HG02588 (cell line): ENCODE measurements around the gene KCNMA1.

Experiments used
- ATAC-seq: cut with Tn5 transposase; IDR thresholded peaks from one replicate; pipeline ENCODE4 v1.9.1; 2021; ENCODE audit warnings: mild to moderate bottlenecking, moderate library complexity; ENCODE audit not compliant: unreplicated experiment

The KCNMA1 gene

DNA sequence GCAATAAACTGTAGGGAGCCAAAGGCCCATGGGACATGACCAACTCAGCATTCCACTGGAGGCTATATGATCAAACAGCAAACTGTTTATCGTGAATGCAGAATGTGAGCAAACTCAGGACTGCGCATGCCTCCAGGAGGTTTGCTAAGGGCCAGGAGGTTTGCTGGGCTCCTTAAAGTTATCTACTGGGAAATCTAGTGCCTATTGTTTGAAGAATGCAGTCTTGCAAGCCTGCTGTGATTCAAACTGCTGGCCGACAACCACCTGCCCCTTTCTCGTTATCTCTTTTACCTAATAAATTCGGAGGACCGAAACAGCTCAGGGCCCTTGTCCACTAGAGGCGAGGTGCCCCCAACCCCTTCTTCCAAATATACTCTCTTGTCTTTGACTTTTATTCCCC is 404.1 kb downstream of the KCNMA1 start:
- no peak for ATAC-seq

DNA sequence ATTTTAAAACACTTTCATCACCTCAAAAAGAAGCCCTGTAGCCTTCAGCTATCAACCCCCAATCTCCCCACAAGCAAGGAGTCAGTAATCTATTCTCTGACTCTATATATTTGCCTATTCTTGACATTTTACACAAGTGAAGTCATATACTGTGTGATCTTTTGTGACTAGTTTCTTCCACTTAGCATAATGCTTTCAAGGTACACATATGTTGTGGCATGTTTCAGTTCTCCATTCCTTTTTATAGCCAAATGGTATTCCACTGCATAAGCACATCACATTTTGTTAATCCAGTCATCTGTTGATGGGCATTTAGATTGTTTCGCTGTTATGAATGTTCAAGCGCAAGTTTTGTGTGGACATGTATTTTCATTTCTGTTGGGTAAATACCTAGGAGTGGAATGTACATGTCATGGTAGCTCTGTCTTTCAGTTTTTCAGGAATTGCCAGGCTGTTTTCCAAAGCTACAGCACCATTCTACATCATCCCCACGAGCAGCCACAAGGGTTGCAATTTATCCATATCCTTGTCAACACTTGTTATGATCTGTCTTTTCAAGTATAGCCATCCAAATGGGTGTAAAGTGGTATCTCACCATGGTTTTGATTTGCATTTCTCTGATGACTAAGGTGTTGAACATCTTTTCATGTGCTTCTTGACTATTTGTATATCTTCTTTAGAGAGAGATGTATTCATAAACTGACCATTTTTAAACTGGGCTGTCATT is 405.6 kb downstream of the KCNMA1 start:
- ATAC-seq, result no peak

DNA sequence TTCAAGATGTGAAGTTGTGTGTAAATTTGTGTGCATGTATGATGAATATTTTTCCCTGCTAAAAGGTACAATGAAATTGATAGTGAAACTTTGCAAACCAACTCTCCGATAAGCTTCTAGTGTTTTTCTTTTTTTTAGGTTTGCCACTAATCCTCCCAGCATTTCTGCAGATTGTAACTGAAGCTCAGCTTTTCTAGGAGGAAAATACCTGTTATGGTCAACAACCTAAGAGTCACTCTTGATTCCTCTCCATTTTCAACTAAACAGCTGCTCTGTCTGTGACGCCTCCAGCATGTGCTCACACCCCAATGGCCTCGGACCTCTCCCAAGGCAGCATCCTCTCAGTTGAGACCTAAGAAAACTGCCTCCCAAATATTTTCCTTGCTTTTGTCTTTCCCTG is 406.2 kb downstream of the KCNMA1 start:
- no peak for ATAC-seq

DNA sequence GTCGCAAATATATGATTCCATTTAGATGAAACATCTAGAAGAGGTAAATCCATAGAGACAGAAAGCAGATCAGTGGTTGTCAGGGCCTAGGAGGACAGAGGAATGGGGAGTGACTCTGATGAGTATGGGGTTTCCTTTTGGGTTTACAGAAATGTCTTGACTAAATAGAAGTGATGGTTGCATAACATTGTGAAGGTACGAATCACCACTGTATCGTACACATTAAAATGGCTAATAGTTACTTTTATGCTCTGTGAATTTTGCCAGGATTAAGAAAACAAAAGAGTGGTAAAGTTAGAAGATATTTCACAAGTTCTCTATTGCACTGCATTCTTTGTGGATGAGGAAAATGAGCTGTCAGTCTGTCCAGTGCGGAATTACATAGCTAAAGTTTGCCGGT is 407.4 kb downstream of the KCNMA1 start:
- no peak for ATAC-seq

DNA sequence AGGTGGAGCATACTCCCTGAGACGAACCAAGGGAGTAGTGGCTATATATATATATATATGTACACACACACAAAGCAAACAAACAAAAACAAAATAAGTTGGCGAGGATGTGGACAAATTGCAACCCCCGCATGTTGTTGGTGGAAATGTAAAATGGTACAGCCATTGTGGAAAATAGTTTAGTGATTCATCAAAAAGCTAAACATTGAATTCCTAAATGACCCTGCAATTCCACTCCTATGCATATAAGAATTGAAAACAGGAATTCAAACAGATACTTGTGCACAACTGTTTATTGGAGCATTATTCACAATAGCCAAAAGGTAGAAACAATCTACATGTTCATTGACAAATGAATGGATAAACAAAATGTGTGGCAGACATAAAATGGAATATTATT is 407.9 kb downstream of the KCNMA1 start:
- no peak for ATAC-seq

DNA sequence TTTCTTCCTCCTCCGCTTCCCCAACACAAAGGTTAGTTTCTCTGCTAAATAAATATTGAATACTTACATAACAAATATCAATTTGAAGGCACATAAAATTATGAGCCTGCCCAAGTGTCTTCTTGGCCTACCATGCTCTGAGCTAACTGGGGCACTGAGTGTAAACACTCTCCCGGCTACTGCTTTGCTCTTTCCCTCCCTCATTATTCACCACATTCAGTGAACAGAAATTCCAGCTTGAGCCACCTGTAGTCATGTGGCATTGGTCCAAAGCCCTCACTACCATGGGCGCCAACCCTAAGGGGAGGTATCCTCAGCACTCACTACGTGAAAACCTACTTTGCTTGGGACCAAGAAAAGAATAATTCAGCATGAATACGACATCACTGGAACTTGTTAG is 409.0 kb downstream of the KCNMA1 start:
- ATAC-seq, result no peak

DNA sequence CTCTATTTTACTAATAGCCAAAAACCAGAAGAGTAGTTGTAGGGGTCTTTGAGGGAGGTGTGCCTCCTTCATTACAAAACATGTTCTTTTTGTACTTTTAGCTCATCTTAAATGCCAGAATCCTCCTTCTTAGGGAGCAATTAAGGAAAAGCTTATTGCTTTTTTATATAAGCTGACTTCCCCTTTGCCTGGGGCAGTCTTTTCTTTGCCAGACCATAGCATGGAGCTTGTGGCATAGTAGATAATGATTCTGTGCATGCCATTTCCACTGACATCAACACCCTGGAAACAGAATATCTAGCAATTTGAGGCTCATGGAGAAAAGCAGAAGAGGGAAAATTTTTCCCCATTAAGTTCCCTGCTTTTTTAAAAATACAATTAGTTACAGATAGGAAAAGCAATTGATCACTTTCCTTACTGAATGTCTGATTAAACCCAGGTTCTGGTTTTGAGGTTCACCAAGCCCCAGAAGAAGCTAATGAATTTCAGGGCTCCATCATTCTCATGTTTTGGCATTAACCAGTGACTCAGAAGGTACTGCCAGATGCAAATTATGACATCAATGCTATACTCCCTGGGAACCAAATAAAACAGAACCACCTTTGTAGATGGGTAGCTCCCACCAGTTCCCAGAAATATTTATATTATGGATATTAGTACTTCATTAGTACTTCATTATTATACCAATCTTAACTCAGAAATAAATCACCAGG is 410.6 kb downstream of the KCNMA1 start:
- ATAC-seq, result no peak

DNA sequence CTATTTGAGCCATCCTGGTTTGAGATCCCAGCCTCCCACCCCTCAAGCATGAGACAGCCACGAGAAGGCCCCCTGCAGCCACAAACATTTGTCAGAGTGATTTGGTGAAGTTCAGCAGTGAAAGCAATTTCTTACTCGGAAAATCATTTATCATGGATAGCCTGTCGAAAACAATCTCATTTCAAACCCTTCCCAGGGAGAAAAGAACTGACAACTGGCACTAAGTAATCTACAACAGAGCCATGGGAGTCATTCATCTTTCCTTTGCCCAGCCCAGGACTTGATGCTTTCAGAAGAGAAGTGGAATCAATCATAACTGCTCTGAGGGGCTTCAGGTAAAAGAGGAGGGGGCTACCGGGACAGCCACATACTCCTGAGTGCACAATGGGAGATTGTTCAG is 411.2 kb downstream of the KCNMA1 start:
- ATAC-seq, result no peak

DNA sequence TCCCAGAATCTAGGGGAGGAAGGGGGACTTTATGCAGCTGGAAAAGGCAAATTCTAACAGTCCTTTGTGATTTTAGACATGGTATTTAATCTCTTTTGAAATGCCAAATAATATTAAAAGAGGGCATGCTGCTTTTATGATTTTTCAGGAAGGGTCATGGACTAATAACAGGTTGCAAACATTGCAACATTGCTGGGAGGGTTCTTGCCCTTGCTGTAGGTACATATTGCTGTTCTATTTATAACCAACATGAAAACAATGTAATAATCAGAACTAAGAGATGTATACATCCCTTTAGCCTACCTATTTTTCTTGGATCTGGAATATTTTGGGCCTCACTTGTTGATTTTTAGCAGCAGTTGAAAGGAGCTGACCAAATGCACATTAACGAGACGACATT is 411.6 kb downstream of the KCNMA1 start:
- no peak for ATAC-seq

DNA sequence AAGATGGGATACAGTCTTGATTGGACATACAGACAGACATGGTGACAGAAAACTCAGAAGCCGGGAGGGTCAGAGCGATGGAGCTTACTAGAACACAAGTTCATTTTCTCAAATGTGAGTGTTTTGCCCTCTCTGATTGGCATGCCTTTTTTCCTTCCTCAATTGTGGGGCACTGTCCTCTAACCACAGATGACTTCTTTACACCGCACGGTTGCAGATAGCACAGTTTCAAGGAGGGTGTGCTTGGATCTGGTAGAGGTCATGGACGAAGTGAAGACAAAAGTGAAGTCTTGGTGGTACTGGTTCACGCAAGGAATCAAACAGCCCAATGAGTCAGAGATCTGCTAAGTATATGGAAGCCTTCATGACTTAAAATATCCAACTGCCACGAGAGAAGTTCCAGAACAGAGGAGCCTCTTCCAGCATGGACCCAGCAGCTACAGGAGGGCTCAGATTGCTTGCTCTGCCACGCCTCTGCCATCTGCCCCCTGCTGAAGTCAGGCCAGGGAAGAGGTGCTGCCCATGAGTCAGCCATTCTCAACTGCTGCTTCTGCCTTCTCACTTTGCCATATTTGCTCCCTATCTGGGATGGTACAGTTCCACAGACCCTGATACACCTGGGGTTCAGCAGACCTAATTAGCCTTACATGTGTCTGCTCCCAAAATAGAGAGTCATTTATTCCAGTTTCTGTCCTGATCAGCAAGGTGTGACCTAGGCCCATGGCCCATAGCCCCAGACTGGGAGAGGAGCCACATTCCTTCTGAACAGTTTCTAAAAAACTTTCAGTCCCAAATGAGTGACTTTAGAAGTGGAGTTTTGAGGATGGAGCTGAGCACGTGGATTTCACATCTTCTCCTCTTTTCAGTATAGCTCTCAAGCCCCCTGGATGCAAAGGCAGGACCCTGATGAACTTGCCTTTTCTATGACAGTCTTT is 413.8 kb downstream of the KCNMA1 start:
- no peak for ATAC-seq

DNA sequence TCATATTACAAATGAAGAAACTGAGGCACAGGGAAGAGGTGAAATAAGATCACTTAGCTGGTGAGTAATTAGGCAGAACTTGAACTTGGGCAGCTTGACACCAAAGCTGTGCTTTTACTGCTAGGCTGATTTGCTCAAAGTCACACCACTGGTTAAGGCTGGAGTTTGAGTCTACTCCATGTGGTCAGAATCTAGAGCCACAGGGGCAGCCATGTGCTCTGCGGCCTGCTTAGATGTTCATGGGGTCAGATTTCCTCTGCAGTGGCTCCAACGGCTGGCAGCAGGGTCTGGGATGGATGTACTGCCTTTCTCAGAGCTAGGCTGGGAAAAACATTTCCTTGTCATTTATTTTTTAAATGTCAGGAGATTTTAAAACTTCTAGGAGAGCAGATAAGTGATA is 417.5 kb downstream of the KCNMA1 start:
- ATAC-seq, result no peak

DNA sequence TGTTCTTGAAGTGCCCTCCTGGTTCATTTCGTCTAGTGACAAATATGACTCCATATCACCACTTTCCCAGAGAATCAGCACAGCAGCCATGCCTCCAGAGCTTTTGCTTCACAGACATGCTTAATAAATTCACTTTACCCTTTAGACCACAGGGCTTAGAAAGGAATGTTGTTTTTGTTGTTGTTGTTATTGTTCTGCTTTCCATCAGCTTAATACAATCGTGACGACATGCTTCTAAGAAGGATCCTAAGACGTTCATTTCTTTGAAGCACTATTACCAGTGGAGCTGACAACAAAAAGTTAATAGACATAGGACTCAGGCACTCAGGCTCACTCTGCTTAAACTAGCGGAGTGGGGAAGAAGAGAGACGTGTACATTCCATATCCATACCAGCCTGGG is 418.6 kb downstream of the KCNMA1 start:
- no peak for ATAC-seq

DNA sequence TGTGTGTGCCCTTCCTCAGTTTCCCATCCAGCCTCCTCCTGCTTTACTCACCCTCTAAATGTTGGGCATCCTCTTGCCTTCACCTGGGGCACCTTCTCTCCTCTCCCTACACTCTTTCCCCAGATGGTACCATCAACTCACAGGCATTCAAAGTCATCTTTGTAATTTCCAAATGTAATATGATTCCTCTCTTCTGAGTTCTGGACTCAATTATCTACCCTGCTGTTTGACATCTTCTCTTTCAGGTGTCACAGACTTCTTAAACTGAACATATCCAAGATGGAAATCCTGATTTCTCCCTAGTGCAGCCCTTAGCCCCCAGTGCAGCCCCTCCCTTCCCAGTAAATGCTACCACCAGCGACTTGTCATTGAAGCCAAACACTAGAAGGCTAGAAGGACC is 422.8 kb downstream of the KCNMA1 start:
- ATAC-seq, result no peak

DNA sequence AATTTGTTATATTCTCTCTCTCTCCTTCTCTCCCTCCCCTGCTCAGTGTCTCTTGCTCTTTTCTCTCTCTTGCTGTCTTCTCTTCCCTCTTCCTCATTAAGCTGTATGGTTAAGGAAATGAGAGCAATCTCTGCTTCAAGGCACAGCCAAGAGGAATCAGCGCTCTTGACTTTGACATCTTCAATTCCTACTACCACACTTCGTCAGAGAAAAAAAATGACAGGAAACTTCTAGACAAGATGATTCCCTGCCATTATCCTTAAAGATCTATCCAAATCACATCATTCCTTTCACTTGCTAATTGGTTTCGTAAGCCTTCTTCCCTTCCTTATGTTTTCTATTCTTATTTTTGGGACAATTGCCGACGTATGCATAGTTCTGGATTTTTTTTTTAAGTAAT is 425.0 kb downstream of the KCNMA1 start:
- no peak for ATAC-seq

DNA sequence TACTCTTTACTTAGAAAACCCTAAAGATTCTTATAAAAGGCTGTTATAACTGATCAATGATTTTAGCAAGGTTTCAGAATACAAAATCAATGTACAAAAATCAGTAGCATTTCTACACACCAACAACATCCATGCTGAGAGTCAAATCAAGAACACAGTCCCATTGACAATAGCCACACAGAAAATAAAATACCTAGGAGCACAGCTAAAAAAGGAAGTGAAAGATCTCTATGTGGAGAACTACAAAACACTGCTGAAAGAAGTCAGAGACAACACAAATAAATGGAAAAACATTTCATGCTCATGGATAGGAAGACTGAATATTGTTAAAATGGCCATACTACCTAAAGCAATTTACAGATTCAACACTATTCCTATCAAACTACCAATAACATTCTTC is 427.0 kb downstream of the KCNMA1 start:
- ATAC-seq, result no peak

DNA sequence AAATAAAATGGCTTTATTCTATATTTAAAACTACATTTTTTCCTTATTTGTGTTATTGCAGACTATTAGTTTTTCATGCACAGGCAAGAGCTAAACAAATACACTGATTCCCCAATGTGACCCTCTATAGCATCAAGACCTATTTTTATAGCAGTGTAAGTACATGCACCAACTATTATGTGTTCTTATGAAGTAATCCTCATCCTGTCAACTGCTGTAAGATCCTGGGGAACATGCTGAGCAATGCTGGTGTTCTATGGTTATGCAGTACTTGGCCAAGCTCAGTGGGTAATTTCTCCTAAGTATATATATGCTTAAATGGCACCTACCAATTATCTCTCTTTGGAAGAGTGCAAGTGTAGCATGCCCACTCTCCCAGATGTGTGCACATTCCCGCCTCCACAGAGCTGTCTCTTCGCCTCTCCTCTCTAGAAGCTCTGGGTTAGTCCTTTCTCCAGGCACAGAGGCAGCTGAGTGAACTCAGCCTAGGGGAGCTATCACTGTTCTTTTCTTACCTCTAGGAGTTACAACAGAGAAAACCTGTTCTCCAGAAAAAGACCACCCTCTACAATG is 428.8 kb downstream of the KCNMA1 start:
- ATAC-seq, result no peak

DNA sequence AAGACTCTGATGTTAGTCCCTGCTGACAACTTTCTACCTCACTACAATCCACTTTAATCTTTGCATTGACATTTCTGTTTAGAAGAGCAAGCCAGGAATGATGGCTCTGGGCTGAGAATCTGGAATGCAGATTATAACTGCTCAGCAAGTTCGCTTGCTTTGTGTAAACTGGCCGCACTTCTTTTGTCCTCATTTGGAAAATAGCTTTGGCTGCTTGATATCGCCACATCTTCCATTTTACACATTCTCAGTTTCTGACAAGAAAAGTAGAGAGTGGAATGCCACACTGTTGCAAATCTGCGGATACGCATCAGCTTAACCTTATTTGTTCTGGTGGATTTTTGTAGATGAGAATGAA is 429.8 kb downstream of the KCNMA1 start:
- ATAC-seq, result no peak

DNA sequence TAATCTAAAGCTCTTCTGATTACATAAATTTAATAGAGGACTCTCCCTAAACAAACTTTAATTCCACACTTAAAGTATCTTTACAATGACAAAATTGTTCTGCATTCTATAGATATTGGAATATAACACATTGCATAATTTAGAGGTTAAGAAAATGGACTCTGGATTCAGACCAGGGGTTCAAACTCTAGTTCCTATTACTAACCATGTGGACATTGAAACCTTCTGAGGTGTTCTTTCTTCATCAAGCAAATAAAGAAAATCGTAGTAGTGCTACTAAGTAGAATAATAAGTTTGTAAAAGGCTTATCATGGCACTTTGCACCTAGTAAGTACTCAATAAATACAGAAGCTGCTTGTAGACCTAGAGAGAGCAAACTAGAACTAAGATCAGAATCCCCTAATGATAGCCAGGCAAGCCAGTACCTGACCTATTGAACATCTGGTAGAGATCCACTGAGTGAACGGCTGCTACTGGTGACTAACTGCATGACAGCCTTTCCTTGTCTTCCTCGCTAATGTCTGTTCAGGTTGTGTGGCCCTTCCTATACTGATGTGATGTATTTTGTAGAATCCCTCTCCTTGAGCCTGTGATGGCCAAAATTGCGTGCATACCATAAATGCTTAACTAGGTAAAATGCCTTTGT is 430.3 kb downstream of the KCNMA1 start:
- no peak for ATAC-seq

DNA sequence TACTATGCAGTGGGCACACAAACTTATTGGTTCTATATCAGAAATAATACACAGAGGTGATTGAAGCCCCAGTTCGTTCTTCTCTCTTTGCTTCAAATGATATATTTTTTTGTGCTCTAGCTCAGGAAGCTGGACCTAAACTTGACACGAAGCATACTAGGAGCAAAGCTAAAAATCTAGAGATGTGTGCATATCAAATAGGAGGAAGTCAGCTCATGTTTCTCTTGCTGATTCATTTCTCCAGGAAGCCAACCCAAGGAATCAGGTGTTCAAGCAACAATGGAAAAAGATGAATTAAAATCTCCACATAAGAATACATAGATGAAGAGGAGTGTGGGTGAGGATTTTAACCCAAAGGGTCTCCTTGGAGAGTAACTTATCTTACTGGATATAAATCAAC is 432.5 kb downstream of the KCNMA1 start:
- no peak for ATAC-seq

DNA sequence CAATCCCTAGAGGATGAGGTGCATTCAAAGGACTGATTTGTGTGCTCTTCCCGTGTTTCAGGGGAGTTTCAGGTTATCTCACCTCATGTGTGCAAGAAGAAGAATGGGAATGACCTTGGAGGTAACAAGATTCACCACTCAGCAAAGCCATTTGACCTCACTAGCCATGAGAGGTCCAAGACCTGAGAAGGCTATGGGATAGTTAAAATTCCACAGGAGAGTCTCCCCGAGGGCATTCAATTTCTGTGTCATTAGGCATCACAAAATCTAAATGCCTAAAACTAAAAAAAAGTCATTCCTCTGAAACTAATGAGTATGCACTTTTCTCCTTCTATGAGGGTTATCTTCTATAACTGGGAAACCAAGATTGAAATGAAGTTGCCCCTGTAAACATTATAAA is 433.4 kb downstream of the KCNMA1 start:
- no peak for ATAC-seq

DNA sequence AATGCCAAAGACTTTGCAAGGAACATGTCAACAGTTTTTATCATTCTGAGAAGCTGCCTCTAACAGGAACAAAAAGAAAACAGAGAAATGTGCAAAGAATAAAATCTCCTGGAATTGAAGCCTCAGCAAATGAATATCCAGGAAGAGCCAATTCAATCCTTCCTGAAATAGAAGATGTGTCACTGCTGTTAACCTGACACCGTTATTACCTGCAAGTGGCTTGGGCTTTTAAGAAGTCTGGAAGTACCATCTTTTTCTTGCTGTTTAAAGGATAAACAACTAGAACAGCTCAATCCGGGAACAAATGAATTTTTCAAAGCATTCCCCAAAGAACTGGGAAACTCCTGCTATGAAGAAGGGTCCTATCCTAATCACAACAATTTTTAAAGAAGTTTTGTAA is 434.8 kb downstream of the KCNMA1 start:
- no peak for ATAC-seq
